Peyer's patch (tissue), 4 donors: Measurements from ENCODE around the gene WSB2. TPM values are rescaled to one million over a fixed set of nuclear protein-coding genes. Genes with fewer than 3 reads are reported as not detected.
A peak's percentile ranks its signal among the peaks of the same experiment; 100 is the strongest.

Source experiments
- DNase-seq, 3 donors: peaks; one replicate each; pipeline ENCODE4 v3.0.0-alpha.2; 2017 to 2019
- H3K27ac ChIP-seq, 4 donors: fragments of 200-600 bp; sonication (generic); one replicate each; pipeline ENCODE4 v1.5.1; 2016 to 2019
- H3K27me3 ChIP-seq, 2 donors: fragments of 200-600 bp; sonication (generic); one replicate each; pipeline ENCODE4 v1.5.1; 2019
- H3K36me3 ChIP-seq, 3 donors: fragments of 200-600 bp; sonication (generic); one replicate each; pipeline ENCODE4 v1.5.1; 2016 to 2019
- H3K4me1 ChIP-seq, 4 donors: fragments of 200-600 bp; sonication (generic); one replicate each; pipeline ENCODE4 v1.5.1; 2016 to 2019
- H3K4me3 ChIP-seq, 4 donors: fragments of 200-600 bp; sonication (generic); 1 replicate in 3 of 4; 2 replicates in 1 of 4; pipeline ENCODE4 v1.5.1; 2016 to 2019; ENCODE audit warnings: mild to moderate bottlenecking in 1 of 4
- H3K9me3 ChIP-seq, 4 donors: fragments of 200-600 bp; sonication (generic); one replicate each; pipeline ENCODE4 v1.5.1; 2016 to 2019; ENCODE audit warnings: mild to moderate bottlenecking in 1 of 4
- CTCF ChIP-seq, 6 experiments: fragments of 450-650 bp in 4 of 6; fragments of 200-600 bp in 2 of 6; sonication (generic) in 1 of 6; IDR thresholded peaks; one replicate each; pipeline ENCODE4 v1.5.1; 2017 to 2019; ENCODE audit warnings: antibody characterized with exemption in 6 of 6, mild to moderate bottlenecking in 3 of 6, moderate library complexity in 1 of 6
- POLR2A ChIP-seq, 2 donors: fragments of 450-650 bp; IDR thresholded peaks; one replicate each; pipeline ENCODE4 v1.5.1; 2017; ENCODE audit warnings: antibody characterized with exemption in 2 of 2, mild to moderate bottlenecking in 2 of 2, moderate library complexity in 2 of 2
- total RNA-seq, 4 donors: library from RNA; depleted of rRNA; stranded (reverse); fragments of >200 nt; gene quantifications; one replicate each; pipeline ENCODE4 v1.1.0, GENCODE V29; 2016

Gene WSB2
- total RNA-seq, 4 donors from 2014 or later: 76.7 to 146 (median 110) TPM

GRCh38 chr12:118055865-118056773 is 4.9 kb downstream of the WSB2 start:
- Histone ChIP-seq H3K36me3 (peaks cover 0 to 9% (median 0%) of the 10 kb centered on the region in 3 donors), H3K9me3 (no peaks in the 10 kb centered on the region), H3K4me3 (no peak overlapping the region), H3K27ac (peak overlapping the region in 2 of 4 donors; percentile 33 to 58), H3K27me3 (no peaks in the 10 kb centered on the region), H3K4me1 (peaks cover 0 to 68% (median 5%) of the 10 kb centered on the region in 4 donors)
- DNase-seq: no peak
- TF ChIP-seq POLR2A (IDR thresholded peaks at IDR 0.05): no peak
- no peak for TF ChIP-seq CTCF (IDR thresholded peaks at IDR 0.05)

- Histone ChIP-seq H3K36me3 (peaks cover 0 to 19% (median 0%) of the 10 kb centered on the region in 3 donors), H3K4me3 (no peak overlapping the region), H3K9me3 (no peaks in the 10 kb centered on the region), H3K27ac (no peak overlapping the region), H3K27me3 (no peaks in the 10 kb centered on the region), H3K4me1 (peaks cover 0 to 66% (median 5%) of the 10 kb centered on the region in 4 donors)
- TF ChIP-seq CTCF (IDR thresholded peaks at IDR 0.05) (peak; percentile 16 to 67 (median 56)), POLR2A (IDR thresholded peaks at IDR 0.05) (no peak)
- peak in 2 of 3 donors; percentile 56 to 76 for DNase-seq
Observed at GRCh38 chr12:118055144-118055557, 5.8 kb downstream of the WSB2 start.

- TF ChIP-seq CTCF (IDR thresholded peaks at IDR 0.05) (no peak), POLR2A (IDR thresholded peaks at IDR 0.05) (no peak)
- Histone ChIP-seq H3K4me1 (peaks cover 0 to 54% (median 5%) of the 10 kb centered on the region in 4 donors), H3K27ac (peak overlapping the region; percentile 35 to 88 (median 77))
Observed at GRCh38 chr12:118053071-118053985, 7.7 kb downstream of the WSB2 start.

GRCh38 chr12:118052324-118053070 is 8.5 kb downstream of the WSB2 start:
- peak overlapping the region; percentile 35 to 88 (median 77) for H3K27ac ChIP-seq
- TF ChIP-seq POLR2A (IDR thresholded peaks at IDR 0.05) (peak; percentile 58 to 85), CTCF (IDR thresholded peaks at IDR 0.05) (no peak)
- peaks cover 0 to 32% (median 0%) of the 10 kb centered on the region in 3 donors for H3K36me3 ChIP-seq
- H3K4me3 ChIP-seq: peak overlapping the region in 2 of 4 donors; percentile 31 to 45
- H3K4me1 ChIP-seq: peaks cover 0 to 54% (median 5%) of the 10 kb centered on the region in 4 donors
- H3K27me3 ChIP-seq: no peaks in the 10 kb centered on the region
- no peaks in the 10 kb centered on the region for H3K9me3 ChIP-seq
- peak; percentile 28 to 87 (median 78) for DNase-seq

More at GRCh38 chr12:118053071-118053985, 7.7 kb downstream of the WSB2 start:
- no peaks in the 10 kb centered on the region for H3K27me3 ChIP-seq
- no peaks in the 10 kb centered on the region for H3K9me3 ChIP-seq
- H3K4me3 ChIP-seq: no peak overlapping the region
- no peak for DNase-seq
- H3K36me3 ChIP-seq: peaks cover 0 to 32% (median 0%) of the 10 kb centered on the region in 3 donors
